ENCODE results near the gene SHISA9.

Gene SHISA9

DNA sequence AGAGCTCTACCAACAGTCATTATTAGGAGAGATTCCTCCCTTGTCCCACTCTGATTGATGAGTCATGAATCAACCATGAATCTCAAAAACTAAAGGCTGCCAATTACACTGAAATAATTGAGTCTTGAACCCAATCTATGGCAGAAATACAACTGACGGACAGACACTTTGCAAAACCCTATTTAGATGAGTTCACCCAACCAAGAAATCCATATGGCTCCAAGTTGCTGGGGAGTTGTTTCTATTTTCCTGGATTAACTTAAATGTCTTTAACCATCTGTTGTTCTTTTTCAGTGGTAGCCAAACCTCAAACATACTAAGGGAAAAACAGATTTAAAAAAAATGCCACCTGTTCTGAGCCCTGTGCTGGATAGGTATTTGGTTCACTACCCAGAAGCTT, 151.0 kb downstream of the SHISA9 start:
- no peaks in the 10 kb centered on the region for H3K36me3 Mint-ChIP-seq
- H3K27me3 Mint-ChIP-seq, result no peaks in the 10 kb centered on the region
- H3K4me1 Mint-ChIP-seq, result no peaks in the 10 kb centered on the region
- peaks cover 5% of the 10 kb centered on the region for H3K9me3 Mint-ChIP-seq
- no peak overlapping the region for H3K4me3 Mint-ChIP-seq
- no peak overlapping the region for H3K27ac Mint-ChIP-seq

DNA sequence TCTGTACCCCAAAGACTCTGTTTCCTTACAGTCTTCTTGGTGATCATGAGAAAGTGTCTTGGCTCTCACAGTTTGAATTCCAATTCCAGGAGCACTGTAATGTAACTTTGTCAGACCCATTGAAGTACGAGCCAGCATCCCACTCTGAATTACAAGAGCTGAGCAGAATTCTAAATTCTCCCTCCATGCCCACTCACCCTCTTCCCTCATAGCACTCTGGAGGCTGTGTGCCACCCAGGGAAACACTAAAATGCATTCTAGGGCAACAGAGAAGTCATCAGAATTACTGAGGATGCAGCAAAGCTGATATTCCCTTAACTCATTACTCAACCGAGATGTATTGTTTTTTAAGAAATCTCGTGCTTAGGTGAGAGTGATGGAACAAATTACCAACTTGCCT, 154.1 kb downstream of the SHISA9 start:
- peaks cover 5% of the 10 kb centered on the region for H3K9me3 Mint-ChIP-seq
- no peaks in the 10 kb centered on the region for H3K36me3 Mint-ChIP-seq
- no peak overlapping the region for H3K4me3 Mint-ChIP-seq
- no peaks in the 10 kb centered on the region for H3K4me1 Mint-ChIP-seq
- no peak overlapping the region for H3K27ac Mint-ChIP-seq
- H3K27me3 Mint-ChIP-seq, result no peaks in the 10 kb centered on the region

DNA sequence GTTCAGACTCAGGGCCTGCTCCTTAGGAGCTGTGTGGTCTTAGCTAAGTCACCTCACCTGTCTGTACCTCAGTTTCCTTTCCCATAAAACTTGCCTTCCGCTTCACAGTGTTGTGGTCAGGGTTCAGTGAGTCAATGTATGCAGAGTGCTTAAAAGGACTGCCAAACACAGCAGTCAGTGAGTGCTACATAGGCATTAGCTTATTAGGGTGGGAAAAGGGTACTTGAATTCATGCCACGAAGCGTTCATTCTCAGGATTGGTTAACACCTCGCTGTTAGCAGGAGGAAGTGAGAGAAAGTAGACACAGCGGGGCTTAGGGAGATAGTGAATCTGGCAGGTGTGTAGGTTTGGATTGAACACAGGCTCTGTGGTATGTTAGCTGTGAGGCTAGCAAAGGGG, 155.2 kb downstream of the SHISA9 start:
- H3K4me1 Mint-ChIP-seq, result no peaks in the 10 kb centered on the region

DNA sequence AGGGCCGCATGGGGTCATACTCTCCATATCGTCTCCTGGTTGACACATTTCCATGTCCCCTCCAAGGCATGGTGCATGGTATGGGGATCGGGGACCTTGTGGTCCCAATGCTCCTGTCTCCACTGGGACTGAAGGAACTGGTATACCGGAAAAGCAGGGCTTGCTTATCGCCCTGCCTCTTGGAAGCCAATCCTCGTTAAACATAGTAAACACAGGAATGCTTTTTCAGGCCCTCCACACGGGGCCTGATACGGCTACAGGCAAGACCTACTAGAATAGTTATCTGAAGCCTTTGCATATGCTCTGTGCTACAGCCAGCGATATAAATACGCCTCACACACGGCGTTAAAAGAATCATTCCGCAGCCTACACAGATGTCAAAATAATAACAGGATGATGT, 159.5 kb downstream of the SHISA9 start:
- H3K4me1 Mint-ChIP-seq, result no peaks in the 10 kb centered on the region
- H3K4me3 Mint-ChIP-seq, result no peak overlapping the region
- no peaks in the 10 kb centered on the region for H3K27me3 Mint-ChIP-seq
- H3K36me3 Mint-ChIP-seq, result no peaks in the 10 kb centered on the region
- H3K27ac Mint-ChIP-seq, result no peak overlapping the region
- H3K9me3 Mint-ChIP-seq, result peaks cover 5% of the 10 kb centered on the region

More for the DNA sequence above, 155.2 kb downstream of the SHISA9 start:
- Mint-ChIP-seq H3K27ac (no peak overlapping the region), H3K4me3 (no peak overlapping the region), H3K36me3 (no peaks in the 10 kb centered on the region), H3K27me3 (no peaks in the 10 kb centered on the region), H3K9me3 (peaks cover 7% of the 10 kb centered on the region)

DNA sequence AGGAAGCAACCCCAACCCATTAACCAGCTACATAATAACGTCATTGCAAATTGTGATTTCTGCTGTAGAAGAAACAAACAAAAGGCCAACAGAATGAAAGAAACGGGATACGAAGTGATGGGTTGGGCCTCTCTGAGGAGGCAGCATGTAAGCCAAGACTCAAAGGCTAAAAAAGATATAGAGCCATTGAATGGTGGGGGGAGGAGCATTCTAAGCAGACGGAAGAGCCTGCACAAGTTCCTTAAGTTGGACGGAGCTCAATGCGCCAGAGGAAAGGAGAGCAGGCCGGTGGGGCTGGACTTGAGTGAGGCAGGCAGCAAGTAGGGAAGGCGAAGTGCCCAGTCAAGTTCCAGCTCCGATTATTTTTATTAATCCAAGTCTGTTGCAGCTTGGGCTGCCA, 160.3 kb downstream of the SHISA9 start:
- Mint-ChIP-seq H3K36me3 (no peaks in the 10 kb centered on the region), H3K27ac (no peak overlapping the region), H3K9me3 (peaks cover 5% of the 10 kb centered on the region), H3K4me3 (no peak overlapping the region), H3K27me3 (no peaks in the 10 kb centered on the region), H3K4me1 (no peaks in the 10 kb centered on the region)

DNA sequence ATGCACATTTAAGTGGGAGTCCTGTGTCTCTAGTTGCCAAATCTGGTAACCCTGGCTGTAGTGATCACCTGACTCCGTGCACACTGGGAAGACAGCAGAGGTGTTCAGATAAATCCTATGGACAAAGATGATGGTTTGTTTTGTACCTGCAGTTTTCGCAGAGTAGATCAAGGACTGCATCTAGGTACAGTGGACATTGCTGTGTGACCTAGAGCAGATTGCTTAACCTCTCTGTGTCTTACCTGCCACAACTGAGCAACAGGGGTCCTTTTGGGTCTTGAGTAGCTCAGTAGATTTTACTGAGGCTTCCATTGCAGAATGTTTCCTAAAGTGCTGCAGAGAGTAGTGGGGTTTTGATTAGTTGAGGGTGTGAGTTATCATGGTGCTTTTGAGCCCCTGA, 160.8 kb downstream of the SHISA9 start:
- Mint-ChIP-seq H3K4me1 (no peaks in the 10 kb centered on the region), H3K36me3 (no peaks in the 10 kb centered on the region), H3K27me3 (no peaks in the 10 kb centered on the region), H3K27ac (no peak overlapping the region), H3K9me3 (peaks cover 6% of the 10 kb centered on the region), H3K4me3 (no peak overlapping the region)

DNA sequence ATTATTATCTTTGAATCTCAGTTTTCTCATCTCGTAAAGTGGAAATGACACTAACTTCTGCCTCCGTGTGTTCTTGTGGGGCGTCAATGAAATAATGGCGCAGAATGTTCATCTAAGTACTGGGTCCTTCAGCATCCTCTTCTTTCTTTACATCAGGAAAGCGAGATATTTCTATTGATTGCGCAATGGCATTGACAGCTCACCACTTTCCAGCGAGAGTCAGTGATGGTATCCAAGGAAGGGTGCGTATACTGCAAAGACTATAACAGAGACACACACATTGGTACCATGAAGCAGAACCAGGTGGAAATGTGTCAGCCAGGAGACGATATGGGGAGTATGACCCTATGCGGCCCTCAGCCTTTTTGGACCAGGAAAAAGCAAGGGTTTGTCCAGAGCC, 162.1 kb downstream of the SHISA9 start:
- H3K9me3 Mint-ChIP-seq, result peaks cover 18% of the 10 kb centered on the region
- H3K4me1 Mint-ChIP-seq, result no peaks in the 10 kb centered on the region
- no peak overlapping the region for H3K27ac Mint-ChIP-seq
- H3K4me3 Mint-ChIP-seq, result no peak overlapping the region
- H3K27me3 Mint-ChIP-seq, result no peaks in the 10 kb centered on the region
- no peaks in the 10 kb centered on the region for H3K36me3 Mint-ChIP-seq

DNA sequence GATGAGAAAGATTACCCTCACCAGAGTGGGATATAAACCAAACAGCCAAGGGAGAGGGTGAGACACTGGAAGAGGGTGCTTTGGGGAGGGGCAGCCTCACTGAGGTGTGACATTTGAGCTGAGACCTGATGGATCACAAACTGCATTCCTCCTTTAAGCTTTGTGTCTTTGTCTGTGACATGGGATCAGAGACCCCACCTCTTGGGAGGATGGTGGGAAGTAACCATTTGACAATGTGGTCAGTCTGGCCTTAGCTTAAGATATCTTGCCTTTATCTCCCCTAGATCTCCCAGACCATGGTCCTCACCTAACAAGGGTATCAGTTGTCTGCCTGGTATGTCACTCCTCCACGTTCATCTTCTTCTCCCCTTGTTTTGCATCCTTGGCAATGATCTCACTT, 163.4 kb downstream of the SHISA9 start:
- no peaks in the 10 kb centered on the region for H3K27me3 Mint-ChIP-seq

DNA sequence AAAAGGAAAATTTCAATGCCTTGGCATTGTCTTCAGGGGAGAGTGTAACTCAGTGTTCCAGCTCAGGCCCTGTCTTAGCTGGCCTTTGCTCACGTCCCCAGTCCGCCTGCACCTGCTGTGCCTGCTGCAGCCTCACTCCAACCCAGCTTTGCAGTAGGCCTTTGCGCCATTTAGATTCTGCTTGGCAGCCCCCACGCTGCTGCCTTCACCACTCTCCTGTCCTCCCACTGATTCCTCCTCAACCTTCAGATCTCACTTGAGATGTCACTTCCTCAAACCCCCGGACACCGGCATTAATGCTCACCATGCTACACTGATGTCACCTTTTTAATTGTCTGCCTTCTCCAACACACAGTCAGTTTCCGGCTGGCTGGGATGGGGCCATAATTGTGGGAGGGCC, 166.2 kb downstream of the SHISA9 start:
- H3K4me1 Mint-ChIP-seq, result no peaks in the 10 kb centered on the region
- H3K27ac Mint-ChIP-seq, result no peak overlapping the region
- H3K4me3 Mint-ChIP-seq, result no peak overlapping the region
- H3K36me3 Mint-ChIP-seq, result no peaks in the 10 kb centered on the region
- H3K27me3 Mint-ChIP-seq, result peaks cover 5% of the 10 kb centered on the region
- H3K9me3 Mint-ChIP-seq, result peaks cover 14% of the 10 kb centered on the region

More for the DNA sequence above, 163.4 kb downstream of the SHISA9 start:
- Mint-ChIP-seq H3K4me1 (no peaks in the 10 kb centered on the region), H3K36me3 (no peaks in the 10 kb centered on the region), H3K9me3 (peaks cover 19% of the 10 kb centered on the region), H3K4me3 (no peak overlapping the region), H3K27ac (no peak overlapping the region)

DNA sequence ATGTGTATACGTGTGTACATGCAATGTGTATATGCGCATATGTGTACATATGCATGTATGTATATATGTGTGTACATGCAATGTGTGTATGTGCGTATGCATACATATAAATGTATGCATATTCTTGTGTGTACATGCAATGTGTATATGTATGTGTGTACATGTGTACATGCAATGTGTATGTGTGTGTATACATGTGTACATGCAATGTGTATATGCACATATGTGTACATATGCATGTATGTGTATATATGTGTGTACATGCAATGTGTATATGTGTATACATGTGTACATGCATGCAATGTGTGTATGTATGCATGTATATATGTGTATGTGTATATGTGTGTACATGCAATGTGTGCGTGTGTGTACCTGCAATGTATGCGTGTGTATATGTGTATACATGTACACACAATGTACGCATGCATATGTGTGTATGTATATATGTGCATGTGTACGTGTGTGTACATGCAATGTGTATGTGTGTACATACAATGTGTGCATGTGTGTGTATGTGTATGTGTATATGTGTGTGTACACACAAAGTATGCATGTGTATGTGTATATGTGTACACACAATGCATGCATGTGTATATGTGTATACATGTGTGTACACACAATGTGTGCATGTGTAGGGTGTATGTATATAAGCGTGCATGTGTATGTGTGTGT, 167.7 kb downstream of the SHISA9 start:
- Mint-ChIP-seq H3K4me1 (no peaks in the 10 kb centered on the region), H3K9me3 (peaks cover 14% of the 10 kb centered on the region), H3K27ac (no peak overlapping the region), H3K27me3 (peaks cover 8% of the 10 kb centered on the region), H3K4me3 (no peak overlapping the region), H3K36me3 (no peaks in the 10 kb centered on the region)

DNA sequence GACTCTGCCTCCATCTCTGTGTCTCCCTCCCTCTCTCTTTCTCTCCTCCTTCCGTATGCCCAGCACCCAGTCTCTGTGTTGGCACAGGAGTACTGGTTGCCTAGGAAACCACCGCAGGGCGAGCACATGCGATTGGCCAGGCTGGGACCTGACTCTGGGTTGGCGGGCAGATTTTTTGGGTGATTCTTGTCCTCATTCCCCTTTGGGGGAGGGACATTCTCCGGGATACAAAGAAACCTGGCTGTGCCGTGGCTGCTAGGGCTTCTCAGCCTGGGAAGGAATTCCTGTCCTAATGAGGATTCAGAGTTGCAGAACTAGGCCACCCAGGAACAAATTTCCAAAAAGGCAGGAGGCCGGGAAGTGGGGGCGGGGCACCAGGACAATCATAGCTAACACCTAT, 168.9 kb downstream of the SHISA9 start:
- H3K9me3 Mint-ChIP-seq, result peaks cover 14% of the 10 kb centered on the region
- H3K27me3 Mint-ChIP-seq, result peaks cover 8% of the 10 kb centered on the region
- no peak overlapping the region for H3K27ac Mint-ChIP-seq
- H3K4me3 Mint-ChIP-seq, result no peak overlapping the region
- no peaks in the 10 kb centered on the region for H3K36me3 Mint-ChIP-seq
- H3K4me1 Mint-ChIP-seq, result no peaks in the 10 kb centered on the region

DNA sequence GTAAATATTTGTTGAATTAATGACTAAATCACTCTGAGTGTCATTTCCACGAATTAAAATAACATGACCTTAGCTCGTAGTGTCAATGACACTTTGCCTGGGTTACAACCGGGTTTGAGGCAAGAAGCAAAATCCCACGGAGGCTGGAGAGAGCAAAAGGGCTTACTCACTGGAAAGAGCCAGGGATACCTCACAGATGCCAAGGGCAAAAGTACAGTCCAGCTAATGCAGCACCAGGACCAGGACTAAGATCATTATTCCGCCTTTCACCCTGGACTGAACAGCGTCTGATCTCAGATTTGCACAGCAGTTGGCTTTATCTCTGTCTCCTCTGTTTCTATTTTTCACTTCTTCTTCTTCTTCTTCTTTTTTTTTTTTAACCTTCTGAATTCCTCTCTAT, 175.5 kb downstream of the SHISA9 start:
- Mint-ChIP-seq H3K36me3 (no peaks in the 10 kb centered on the region), H3K4me3 (no peak overlapping the region), H3K4me1 (no peaks in the 10 kb centered on the region), H3K9me3 (no peaks in the 10 kb centered on the region), H3K27me3 (peaks cover 6% of the 10 kb centered on the region), H3K27ac (no peak overlapping the region)

DNA sequence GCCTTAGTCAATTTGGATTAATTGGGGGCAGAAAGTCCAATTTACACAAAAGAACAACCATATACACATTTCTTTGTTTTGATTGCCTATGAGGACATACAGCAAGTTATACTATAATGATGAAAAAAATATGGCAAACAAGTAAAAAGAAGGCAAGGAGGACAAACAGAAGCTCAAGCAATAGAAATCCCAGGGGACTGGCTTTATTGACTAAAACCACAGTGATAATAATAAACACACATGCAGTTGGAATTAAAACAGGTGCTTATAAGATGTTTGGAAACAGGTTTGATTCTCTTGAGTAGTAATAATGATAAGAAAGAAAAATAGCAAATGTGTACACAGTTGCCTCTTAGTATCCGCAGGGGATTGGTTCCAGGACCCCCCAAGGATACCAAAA, 176.4 kb downstream of the SHISA9 start:
- H3K9me3 Mint-ChIP-seq, result no peaks in the 10 kb centered on the region
- H3K27ac Mint-ChIP-seq, result no peak overlapping the region
- no peak overlapping the region for H3K4me3 Mint-ChIP-seq

DNA sequence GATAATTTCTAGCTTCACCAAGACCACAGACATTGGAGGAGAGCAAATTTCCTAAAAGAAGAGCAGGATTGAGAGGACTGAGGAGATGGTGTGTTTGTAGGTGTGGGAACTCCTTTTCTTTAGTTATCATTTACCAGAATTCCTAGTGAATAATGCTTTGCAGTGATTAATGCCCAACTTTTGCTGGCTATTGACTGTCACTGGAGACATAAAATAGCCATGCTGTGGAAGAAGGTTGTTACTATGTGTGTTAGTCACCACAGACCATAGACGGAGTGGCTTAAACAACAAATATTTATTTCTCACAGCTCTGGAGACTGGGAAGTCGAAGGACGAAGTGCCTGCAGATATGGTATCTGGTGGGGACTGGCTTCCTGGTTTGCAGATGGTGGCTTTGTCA, 179.1 kb downstream of the SHISA9 start:
- H3K4me1 Mint-ChIP-seq, result no peaks in the 10 kb centered on the region
- H3K36me3 Mint-ChIP-seq, result no peaks in the 10 kb centered on the region
- H3K27ac Mint-ChIP-seq, result no peak overlapping the region
- H3K27me3 Mint-ChIP-seq, result no peaks in the 10 kb centered on the region
- H3K4me3 Mint-ChIP-seq, result no peak overlapping the region
- peaks cover 11% of the 10 kb centered on the region for H3K9me3 Mint-ChIP-seq

More for the DNA sequence above, 176.4 kb downstream of the SHISA9 start:
- H3K27me3 Mint-ChIP-seq, result peaks cover 3% of the 10 kb centered on the region
- H3K36me3 Mint-ChIP-seq, result no peaks in the 10 kb centered on the region
- H3K4me1 Mint-ChIP-seq, result no peaks in the 10 kb centered on the region

DNA sequence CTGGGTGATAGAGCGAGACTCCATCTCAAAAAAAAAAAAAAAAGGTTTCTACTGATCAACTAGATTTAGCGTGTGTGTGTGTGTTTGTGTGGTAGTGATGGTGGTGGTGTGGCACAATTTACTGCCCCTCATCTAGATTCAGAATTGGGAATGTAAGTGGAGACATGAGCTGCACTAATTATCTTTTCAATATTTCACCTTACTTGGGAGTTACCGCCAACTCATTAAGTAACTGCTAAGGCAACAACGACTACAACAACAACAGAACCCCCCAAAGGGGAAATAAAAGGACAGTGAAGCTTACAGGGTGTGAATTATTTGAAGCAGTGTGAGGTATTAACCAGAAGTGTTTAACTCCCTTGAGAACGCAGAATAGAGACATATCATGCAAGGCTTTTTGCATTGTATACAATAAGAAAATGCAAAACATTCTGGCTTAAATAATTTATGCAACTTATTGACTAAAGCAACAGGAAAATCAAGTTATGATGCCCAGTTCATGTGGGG, 180.5 kb downstream of the SHISA9 start:
- Mint-ChIP-seq H3K27ac (no peak overlapping the region), H3K4me3 (no peak overlapping the region), H3K4me1 (no peaks in the 10 kb centered on the region), H3K27me3 (no peaks in the 10 kb centered on the region), H3K9me3 (peaks cover 15% of the 10 kb centered on the region), H3K36me3 (no peaks in the 10 kb centered on the region)

DNA sequence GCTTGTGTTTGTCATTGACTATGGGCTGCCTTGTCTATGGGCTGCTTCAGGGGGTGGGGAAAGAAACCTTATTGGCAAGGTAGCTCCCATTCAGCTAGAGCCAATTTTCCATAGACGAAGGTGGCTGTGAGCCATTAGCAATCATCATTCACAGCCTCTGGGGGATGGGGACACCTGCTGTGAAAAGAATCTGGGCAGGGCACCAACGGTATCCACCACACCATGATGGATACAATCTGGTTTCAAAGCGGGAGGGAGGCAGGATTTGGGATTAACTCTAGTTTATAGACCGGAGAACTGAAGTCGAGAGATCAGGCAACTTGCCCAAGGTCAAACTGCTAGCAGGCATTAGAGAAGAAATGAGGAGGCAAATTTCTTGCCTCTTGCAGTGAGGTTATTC, 182.3 kb downstream of the SHISA9 start:
- Mint-ChIP-seq H3K27me3 (no peaks in the 10 kb centered on the region), H3K9me3 (peaks cover 15% of the 10 kb centered on the region), H3K4me3 (no peak overlapping the region), H3K4me1 (no peaks in the 10 kb centered on the region), H3K36me3 (no peaks in the 10 kb centered on the region), H3K27ac (no peak overlapping the region)

DNA sequence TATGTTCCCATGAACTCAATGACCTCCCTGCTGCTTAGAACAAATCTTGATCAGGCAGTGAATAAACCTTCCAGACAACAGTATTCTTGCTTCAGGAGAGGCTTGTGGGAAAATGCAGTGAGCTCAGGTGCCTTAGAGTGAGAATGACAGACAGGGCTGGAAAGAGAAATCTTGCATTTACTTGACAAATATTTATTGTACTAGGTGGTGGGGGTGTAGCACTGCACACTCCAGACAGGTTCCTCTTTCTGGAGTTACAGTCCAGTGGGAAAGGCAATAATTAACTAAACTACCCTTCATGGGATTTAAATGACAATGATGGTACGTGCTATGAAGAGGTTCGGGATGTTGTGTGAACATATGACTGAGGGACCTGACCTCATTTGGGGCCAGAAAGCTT, 182.9 kb downstream of the SHISA9 start:
- Mint-ChIP-seq H3K27me3 (no peaks in the 10 kb centered on the region), H3K9me3 (peaks cover 15% of the 10 kb centered on the region), H3K4me3 (no peak overlapping the region), H3K4me1 (no peaks in the 10 kb centered on the region), H3K27ac (no peak overlapping the region), H3K36me3 (no peaks in the 10 kb centered on the region)
